SU-DHL-6 (cell line): Measurements from ENCODE around the gene ARMC12.

ENCODE experiments used
- CTCF ChIP-seq: fragments of 200-600 bp; sonication (generic); IDR thresholded peaks from one replicate; pipeline ENCODE4 v1.5.1; 2017; ENCODE audit warnings: antibody characterized with exemption, mild to moderate bottlenecking, low read length, moderate library complexity; ENCODE audit not compliant: insufficient read depth, poor library complexity, severe bottlenecking
- EZH2phosphoT487 ChIP-seq: fragments of 200-600 bp; sonication (generic), shearing (Covaris generic); conservative IDR thresholded peaks from 2 replicates; pipeline ENCODE4 v1.6.1; 2018; ENCODE audit warnings: mild to moderate bottlenecking, antibody characterized with exemption, low read length, moderate library complexity, mixed read lengths

- no peak for TF ChIP-seq EZH2phosphoT487
- TF ChIP-seq CTCF = peak; percentile 95
Observed at GRCh38 chr6:35736253-35736894, 458 bp upstream of the ARMC12 start.
